Activated T-cell treated with anti-CD3 and anti-CD28 coated beads, Interleukin-2, amount 50 U/mL, for 4 hours (primary cell): Measurements from ENCODE around the gene BCAR3. TPM values are rescaled to one million over a fixed set of nuclear protein-coding genes. Genes with fewer than 3 reads are reported as not detected.
A peak's percentile ranks its signal among the peaks of the same experiment; 100 is the strongest.

Experiments
- ATAC-seq, 2 donors: fragments of 200-7000 bp; cut with Tn5 transposase; one replicate each; pipeline ENCODE4 v1.10.0; 2021
- DNase-seq: peaks from one replicate; pipeline ENCODE4 v3.0.0-alpha.2; 2020
- H3K27me3 Mint-ChIP-seq: one replicate; pipeline ENCODE4 v1.8.0; 2021; ENCODE audit warnings: low read depth, mixed read lengths
- H3K36me3 Mint-ChIP-seq: one replicate; pipeline ENCODE4 v1.8.0; 2022; ENCODE audit warnings: mixed read lengths; ENCODE audit not compliant: insufficient read depth
- H3K4me1 Mint-ChIP-seq: one replicate; pipeline ENCODE4 v1.8.0; 2021; ENCODE audit warnings: low read depth, mixed read lengths
- H3K4me3 Mint-ChIP-seq: one replicate; pipeline ENCODE4 v1.8.0; 2021; ENCODE audit warnings: mild to moderate bottlenecking, moderate library complexity, mixed read lengths
- H3K9me3 Mint-ChIP-seq: one replicate; pipeline ENCODE4 v1.8.0; 2021; ENCODE audit warnings: mixed read lengths
- total RNA-seq, 3 donors: library from RNA; stranded (reverse); gene quantifications; one replicate each; pipeline ENCODE4 v1.2.1, GENCODE V29; 2021

Gene BCAR3
- 1 to 10 TPM in 2 of 3 donors, under 1 TPM in 1; 0.53 to 1.7 (median 1.2) TPM for total RNA-seq

GRCh38 chr1:93681101-93681988 is at the start of gene BCAR3:
TSS of gene BCAR3 (minus strand) at chr1:93681837. CDS start at chr1:93674930, 6,907 bp downstream.
- Mint-ChIP-seq H3K4me1 (peaks cover 9% of the 10 kb centered on the region), H3K9me3 (no peaks in the 10 kb centered on the region), H3K36me3 (no peaks in the 10 kb centered on the region), H3K4me3 (peak within 1 kb of the TSS; percentile 82), H3K27me3 (peaks cover 46% of the 10 kb centered on the region)
- ATAC-seq (peak; percentile 66 to 68), DNase-seq (no peak)

- Mint-ChIP-seq H3K27me3 (no peaks in the 10 kb centered on the region), H3K9me3 (no peaks in the 10 kb centered on the region), H3K4me3 (no peak overlapping the region), H3K4me1 (no peaks in the 10 kb centered on the region), H3K36me3 (no peaks in the 10 kb centered on the region)
- ATAC-seq (no peak), DNase-seq (no peak)
Measured at GRCh38 chr1:93730621-93731020, 49.0 kb upstream of the BCAR3 start.

- Mint-ChIP-seq H3K4me3 (no peak overlapping the region), H3K36me3 (no peaks in the 10 kb centered on the region), H3K4me1 (no peaks in the 10 kb centered on the region), H3K27me3 (no peaks in the 10 kb centered on the region), H3K9me3 (no peaks in the 10 kb centered on the region)
- DNase-seq: no peak
- ATAC-seq: no peak
Measured at GRCh38 chr1:93729906-93730305, 48.3 kb upstream of the BCAR3 start.

- no peaks in the 10 kb centered on the region for H3K9me3 Mint-ChIP-seq
- H3K36me3 Mint-ChIP-seq: no peaks in the 10 kb centered on the region
- no peak overlapping the region for H3K4me3 Mint-ChIP-seq
- ATAC-seq (no peak), DNase-seq (no peak)
- H3K27me3 Mint-ChIP-seq: no peaks in the 10 kb centered on the region
- H3K4me1 Mint-ChIP-seq: no peaks in the 10 kb centered on the region
Measured at GRCh38 chr1:93729502-93729901, 47.9 kb upstream of the BCAR3 start.

GRCh38 chr1:93728480-93729131 is 47.0 kb upstream of the BCAR3 start:
- no peaks in the 10 kb centered on the region for H3K27me3 Mint-ChIP-seq
- ATAC-seq (no peak), DNase-seq (no peak)
- no peaks in the 10 kb centered on the region for H3K9me3 Mint-ChIP-seq
- no peaks in the 10 kb centered on the region for H3K36me3 Mint-ChIP-seq
- no peak overlapping the region for H3K4me3 Mint-ChIP-seq
- no peaks in the 10 kb centered on the region for H3K4me1 Mint-ChIP-seq

- Mint-ChIP-seq H3K4me3 (no peak overlapping the region), H3K36me3 (no peaks in the 10 kb centered on the region), H3K9me3 (no peaks in the 10 kb centered on the region), H3K27me3 (no peaks in the 10 kb centered on the region), H3K4me1 (no peaks in the 10 kb centered on the region)
- ATAC-seq: no peak
- no peak for DNase-seq
Measured at GRCh38 chr1:93723733-93724270, 42.2 kb upstream of the BCAR3 start.

- no peak for DNase-seq
- H3K36me3 Mint-ChIP-seq: no peaks in the 10 kb centered on the region
- no peaks in the 10 kb centered on the region for H3K9me3 Mint-ChIP-seq
- H3K4me3 Mint-ChIP-seq: no peak overlapping the region
- no peaks in the 10 kb centered on the region for H3K27me3 Mint-ChIP-seq
- ATAC-seq: no peak
- no peaks in the 10 kb centered on the region for H3K4me1 Mint-ChIP-seq
Measured at GRCh38 chr1:93723110-93723509, 41.5 kb upstream of the BCAR3 start.

GRCh38 chr1:93722081-93723031 is 40.7 kb upstream of the BCAR3 start:
- Mint-ChIP-seq H3K9me3 (no peaks in the 10 kb centered on the region), H3K4me3 (no peak overlapping the region), H3K27me3 (no peaks in the 10 kb centered on the region), H3K4me1 (no peaks in the 10 kb centered on the region), H3K36me3 (no peaks in the 10 kb centered on the region)
- no peak for DNase-seq
- ATAC-seq: no peak

GRCh38 chr1:93720956-93721626 is 39.5 kb upstream of the BCAR3 start:
- Mint-ChIP-seq H3K4me1 (no peaks in the 10 kb centered on the region), H3K4me3 (no peak overlapping the region), H3K27me3 (no peaks in the 10 kb centered on the region), H3K36me3 (no peaks in the 10 kb centered on the region), H3K9me3 (peaks cover 8% of the 10 kb centered on the region)
- DNase-seq (no peak), ATAC-seq (no peak)

- ATAC-seq: no peak
- Mint-ChIP-seq H3K4me1 (peaks cover 18% of the 10 kb centered on the region), H3K4me3 (no peak overlapping the region), H3K27me3 (peaks cover under 1% of the 10 kb centered on the region), H3K9me3 (peaks cover 8% of the 10 kb centered on the region), H3K36me3 (no peaks in the 10 kb centered on the region)
- no peak for DNase-seq
Measured at GRCh38 chr1:93717640-93718039, 36.0 kb upstream of the BCAR3 start.

- Mint-ChIP-seq H3K4me1 (peaks cover 21% of the 10 kb centered on the region), H3K27me3 (peaks cover 3% of the 10 kb centered on the region), H3K4me3 (no peak overlapping the region), H3K36me3 (no peaks in the 10 kb centered on the region), H3K9me3 (peaks cover 8% of the 10 kb centered on the region)
- DNase-seq (no peak), ATAC-seq (peak; percentile 82)
Measured at GRCh38 chr1:93716941-93717368, 35.3 kb upstream of the BCAR3 start.

GRCh38 chr1:93716163-93716562 is 34.5 kb upstream of the BCAR3 start:
- peaks cover 8% of the 10 kb centered on the region for H3K9me3 Mint-ChIP-seq
- peaks cover 3% of the 10 kb centered on the region for H3K27me3 Mint-ChIP-seq
- no peak for ATAC-seq
- H3K4me3 Mint-ChIP-seq: no peak overlapping the region
- no peak for DNase-seq
- peaks cover 21% of the 10 kb centered on the region for H3K4me1 Mint-ChIP-seq
- no peaks in the 10 kb centered on the region for H3K36me3 Mint-ChIP-seq

- peaks cover 3% of the 10 kb centered on the region for H3K27me3 Mint-ChIP-seq
- peaks cover 8% of the 10 kb centered on the region for H3K9me3 Mint-ChIP-seq
- ATAC-seq (peak; percentile 69 to 71), DNase-seq (no peak)
- no peak overlapping the region for H3K4me3 Mint-ChIP-seq
- peaks cover 21% of the 10 kb centered on the region for H3K4me1 Mint-ChIP-seq
- H3K36me3 Mint-ChIP-seq: no peaks in the 10 kb centered on the region
Measured at GRCh38 chr1:93715529-93716126, 34.0 kb upstream of the BCAR3 start.
